ENCODE measurements around the gene HDAC4.

GRCh38 chr2:239245107-239245506 is 155.7 kb downstream of the HDAC4 start:
- no peak for TF ChIP-seq CTCF (IDR thresholded peaks at IDR 0.05; ENCODE audit: poor library complexity)
- no peak for TF ChIP-seq EZH2 (IDR thresholded peaks at IDR 0.05; ENCODE audit: borderline replicate concordance)
